Tibial nerve (tissue), 4 donors: ENCODE data around the gene KLC4. TPM values are rescaled to one million over a fixed set of nuclear protein-coding genes. Genes with fewer than 3 reads are reported as not detected.

ENCODE experiments used
- DNase-seq, 2 donors: peaks; one replicate each; pipeline ENCODE4 v3.0.0-alpha.2; 2019; ENCODE audit warnings: low spot score in 2 of 2
- H3K27ac ChIP-seq, 4 donors: fragments of 200-600 bp; sonication (generic) in 3 of 4; one replicate each; pipeline ENCODE4 v1.5.1; 2017 to 2019; ENCODE audit warnings: mild to moderate bottlenecking in 1 of 4
- H3K27me3 ChIP-seq, 2 donors: fragments of 200-600 bp; sonication (generic) in 1 of 2; one replicate each; pipeline versions ENCODE4 v1.5.1 to v1.6.0; 2017 to 2019
- H3K36me3 ChIP-seq, 3 donors: fragments of 200-600 bp; sonication (generic); one replicate each; pipeline ENCODE4 v1.5.1; 2018 to 2019
- H3K4me1 ChIP-seq, 4 donors: fragments of 200-600 bp; sonication (generic) in 3 of 4; one replicate each; pipeline ENCODE4 v1.5.1; 2017 to 2019
- H3K4me3 ChIP-seq, 4 donors: fragments of 200-600 bp; sonication (generic) in 3 of 4; one replicate each; pipeline ENCODE4 v1.5.1; 2017 to 2019; ENCODE audit warnings: mild to moderate bottlenecking in 1 of 4, moderate library complexity in 1 of 4
- H3K9me3 ChIP-seq, 4 donors: fragments of 200-600 bp; sonication (generic) in 3 of 4; one replicate each; pipeline ENCODE4 v1.5.1; 2017 to 2019
- CTCF ChIP-seq, 5 experiments: fragments of 200-600 bp in 3 of 5; fragments of 450-650 bp in 2 of 5; sonication (generic) in 3 of 5; IDR thresholded peaks; one replicate each; pipeline ENCODE4 v1.5.1; 2016 to 2019; ENCODE audit warnings: antibody characterized with exemption in 5 of 5, mild to moderate bottlenecking in 3 of 5, moderate library complexity in 2 of 5
- EP300 ChIP-seq, 2 donors: sonication (generic); formaldehyde crosslinking; IDR thresholded peaks; one replicate each; pipeline ENCODE4 v1.6.1; 2017; ENCODE audit warnings: antibody characterized with exemption in 2 of 2, mild to moderate bottlenecking in 1 of 2
- POLR2A ChIP-seq, 2 donors: fragments of 450-650 bp; IDR thresholded peaks; one replicate each; pipeline ENCODE4 v1.6.1; 2017; ENCODE audit warnings: antibody characterized with exemption in 2 of 2, mild to moderate bottlenecking in 2 of 2, moderate library complexity in 2 of 2
- WGBS, 2 donors: methylation state at CpG; one replicate each; pipeline ENCODE4 v1.1.5; 2018; 5-methylcytosine and 5-hydroxymethylcytosine counted together
- total RNA-seq, 4 donors: library from RNA; depleted of rRNA; stranded (reverse); fragments of >200 nt; gene quantifications; one replicate each; pipeline ENCODE4 v1.1.0, GENCODE V29; 2016

KLC4 gene
- total RNA-seq, 4 donors from 2014 or later: 21.6 to 32.9 (median 23.8) TPM

DNA sequence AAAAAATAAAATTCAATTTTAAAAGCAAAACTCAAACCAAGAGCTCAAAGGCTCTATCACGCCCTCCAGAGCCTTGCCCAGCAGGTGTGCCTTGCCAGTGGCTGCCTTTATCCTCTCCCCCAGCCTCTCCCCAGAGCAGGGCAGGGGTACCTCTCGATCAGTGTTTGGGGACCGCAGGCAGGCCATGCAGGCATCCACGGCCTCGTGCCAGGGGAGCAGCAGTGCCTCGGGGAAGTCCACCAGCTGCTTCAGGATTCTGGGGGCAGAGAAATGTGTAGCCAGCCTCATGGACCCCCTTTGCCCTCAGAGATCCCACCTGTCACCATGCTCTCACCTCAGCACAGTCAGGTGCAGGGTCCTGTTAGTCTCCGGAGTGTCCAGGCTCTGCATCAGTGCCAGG, 11.4 kb upstream of the KLC4 start:
- Histone ChIP-seq H3K27me3 (no peaks in the 10 kb centered on the region), H3K4me1 (peaks cover 0 to 24% (median 4%) of the 10 kb centered on the region in 4 donors), H3K27ac (no peak overlapping the region), H3K9me3 (no peaks in the 10 kb centered on the region), H3K4me3 (no peak overlapping the region), H3K36me3 (peaks cover 0 to 85% (median 14%) of the 10 kb centered on the region in 3 donors)
- no peak for TF ChIP-seq EP300 (IDR thresholded peaks at IDR 0.05)
- TF ChIP-seq CTCF (IDR thresholded peaks at IDR 0.05): no peak
- TF ChIP-seq POLR2A (IDR thresholded peaks at IDR 0.05): no peak
- no peak for DNase-seq
- WGBS, 2 donors: 84 to 92% methylated on average over 6 to 7 of the region's 7 CpGs

- 90 to 98% methylated on average over 17 of the region's 17 CpGs for WGBS, 2 donors
- Histone ChIP-seq H3K27ac (no peak overlapping the region), H3K9me3 (no peaks in the 10 kb centered on the region), H3K27me3 (no peaks in the 10 kb centered on the region), H3K4me3 (no peak overlapping the region), H3K36me3 (peaks cover 0 to 66% (median 9%) of the 10 kb centered on the region in 3 donors), H3K4me1 (peaks cover 0 to 37% (median 13%) of the 10 kb centered on the region in 4 donors)
- TF ChIP-seq EP300 (IDR thresholded peaks at IDR 0.05) (no peak), CTCF (IDR thresholded peaks at IDR 0.05) (no peak), POLR2A (IDR thresholded peaks at IDR 0.05) (no peak)
- no peak for DNase-seq
These were observed 8.4 kb upstream of the KLC4 start for GRCh38 chr6:43050981-43051380.

DNA sequence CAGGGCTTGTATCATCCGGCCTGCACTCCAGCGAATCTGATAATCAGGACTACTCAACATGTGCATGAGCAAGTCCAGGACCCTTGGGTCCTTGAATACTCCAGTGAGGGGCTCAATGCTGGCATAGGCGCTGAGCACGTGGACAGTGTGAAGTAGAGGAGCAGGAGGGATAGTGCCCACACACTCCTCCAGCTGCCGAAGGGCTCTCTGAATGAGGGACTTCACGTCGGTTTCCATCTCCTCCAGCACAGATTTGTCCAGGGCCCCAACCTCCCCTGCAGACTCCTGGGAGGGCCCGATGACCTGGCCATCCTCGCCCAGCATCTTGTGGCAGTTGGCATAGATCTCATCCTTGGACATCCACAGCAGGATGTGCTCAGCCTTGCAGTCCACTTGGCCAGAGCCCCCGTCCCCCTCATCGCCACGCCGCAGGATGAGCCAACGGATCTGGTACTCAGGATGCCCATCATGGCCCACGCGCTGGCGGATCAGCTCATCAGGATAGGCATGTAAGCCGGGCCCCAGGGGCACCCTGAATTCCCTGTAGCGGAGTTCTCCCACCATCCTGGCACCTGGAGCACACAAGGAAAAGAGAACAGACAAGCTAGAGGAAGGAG, 7.1 kb upstream of the KLC4 start:
- H3K4me3 ChIP-seq: peak overlapping the region in 1 of 4 donors; percentile 69
- H3K4me1 ChIP-seq: peaks cover 0 to 40% (median 13%) of the 10 kb centered on the region in 4 donors
- H3K36me3 ChIP-seq: peaks cover 0 to 66% (median under 1%) of the 10 kb centered on the region in 3 donors
- peak overlapping the region in 3 of 4 donors; percentile 92 to 95 (median 95) for H3K27ac ChIP-seq
- no peak for DNase-seq
- WGBS, 2 donors: 84 to 85% methylated on average over 17 to 19 of the region's 19 CpGs
- no peaks in the 10 kb centered on the region for H3K9me3 ChIP-seq
- no peaks in the 10 kb centered on the region for H3K27me3 ChIP-seq
- TF ChIP-seq POLR2A (IDR thresholded peaks at IDR 0.05) (no peak), EP300 (IDR thresholded peaks at IDR 0.05) (no peak), CTCF (IDR thresholded peaks at IDR 0.05) (no peak)

- peaks cover 0 to 47% (median 15%) of the 10 kb centered on the region in 4 donors for H3K4me1 ChIP-seq
- H3K9me3 ChIP-seq: no peaks in the 10 kb centered on the region
- TF ChIP-seq POLR2A (IDR thresholded peaks at IDR 0.05): no peak
- no peak for TF ChIP-seq EP300 (IDR thresholded peaks at IDR 0.05)
- no peak for TF ChIP-seq CTCF (IDR thresholded peaks at IDR 0.05)
- WGBS, 2 donors: 11% methylated on average over 22 of the region's 22 CpGs
- DNase-seq: peak in 1 of 2 donors; percentile 19
- H3K27me3 ChIP-seq: no peaks in the 10 kb centered on the region
- peak overlapping the region; percentile 82 to 95 (median 94) for H3K27ac ChIP-seq
- peak overlapping the region; percentile 69 to 79 (median 74) for H3K4me3 ChIP-seq
- H3K36me3 ChIP-seq: peaks cover 0 to 65% (median 0%) of the 10 kb centered on the region in 3 donors
These were observed 6.4 kb upstream of the KLC4 start for GRCh38 chr6:43052842-43053544.
